Measurements from ENCODE around the gene CGB1.

CGB1 gene

GRCh38 chr19:48994035-48994386 lies 42.7 kb downstream of the CGB1 start:
- peak overlapping the region; percentile 97 for H3K4me3 ChIP-seq (ENCODE audit: low read depth, low read length)
- no peak for TF ChIP-seq CTCF (IDR thresholded peaks at IDR 0.05; ENCODE audit: low read depth, low read length)

- peak within 1 kb of the TSS; percentile 97 for H3K4me3 ChIP-seq (ENCODE audit: low read depth, low read length)
These were observed 43.3 kb downstream of the CGB1 start, which contains the start of the genes GYS1 and RUVBL2 for GRCh38 chr19:48993175-48994034. TSS of gene GYS1 (minus strand) at chr19:48993309. CDS start at chr19:48993112, 197 bp downstream. TSS of gene RUVBL2 (plus strand) at chr19:48993887. CDS start at chr19:48993912, 25 bp downstream.

GRCh38 chr19:48992581-48993174 lies 44.0 kb downstream of the CGB1 start:
- peak overlapping the region; percentile 97 for H3K4me3 ChIP-seq (ENCODE audit: low read depth, low read length)
- TF ChIP-seq CTCF (IDR thresholded peaks at IDR 0.05; ENCODE audit: low read depth, low read length), result no peak

More at GRCh38 chr19:48993175-48994034, 43.3 kb downstream of the CGB1 start, which contains the start of the genes GYS1 and RUVBL2:
- peak; percentile 67 for TF ChIP-seq CTCF (IDR thresholded peaks at IDR 0.05; ENCODE audit: low read depth, low read length)

GRCh38 chr19:48991873-48992580 lies 44.7 kb downstream of the CGB1 start:
- H3K4me3 ChIP-seq (ENCODE audit: low read depth, low read length), result peak overlapping the region; percentile 97
- TF ChIP-seq CTCF (IDR thresholded peaks at IDR 0.05; ENCODE audit: low read depth, low read length), result no peak

- peak overlapping the region; percentile 97 for H3K4me3 ChIP-seq (ENCODE audit: low read depth, low read length)
- no peak for TF ChIP-seq CTCF (IDR thresholded peaks at IDR 0.05; ENCODE audit: low read depth, low read length)
These were observed 45.6 kb downstream of the CGB1 start for GRCh38 chr19:48991011-48991609.

- no peak overlapping the region for H3K4me3 ChIP-seq (ENCODE audit: low read depth, low read length)
- no peak for TF ChIP-seq CTCF (IDR thresholded peaks at IDR 0.05; ENCODE audit: low read depth, low read length)
These were observed 46.3 kb downstream of the CGB1 start for GRCh38 chr19:48990400-48990799.

Measured in WI38 (cell line).